GM18502 (cell line): ENCODE data around the gene STIM1.
"Not testable (repeated sequence)": the region's sequence is repeated elsewhere in the genome, so short reads cannot be mapped to it uniquely, and the experiment has no call there.

Source experiments
- ATAC-seq: cut with Tn5 transposase; IDR thresholded peaks from one replicate; pipeline ENCODE4 v1.9.1; 2021; ENCODE audit warnings: mild to moderate bottlenecking; ENCODE audit not compliant: unreplicated experiment, poor library complexity

The STIM1 gene

GRCh38 chr11:3849297-3849874, 6.1 kb upstream of the STIM1 start:
- ATAC-seq: no peak

GRCh38 chr11:3853545-3853842, 2.0 kb upstream of the STIM1 start:
- ATAC-seq: no peak

GRCh38 chr11:3853899-3854659, 1.4 kb upstream of the STIM1 start:
- ATAC-seq: peak; percentile 48

GRCh38 chr11:3854660-3854976, 846 bp upstream of the STIM1 start:
- ATAC-seq: no peak

GRCh38 chr11:3855808-3856491, 486 bp downstream of the STIM1 start:
- peak; percentile 15 for ATAC-seq

GRCh38 chr11:3856856-3857553, 1.5 kb downstream of the STIM1 start:
- no peak for ATAC-seq

GRCh38 chr11:3857628-3858027, 2.2 kb downstream of the STIM1 start:
- no peak for ATAC-seq

- ATAC-seq: peak; percentile 38
Observed at GRCh38 chr11:3859373-3859881, 4.0 kb downstream of the STIM1 start.

GRCh38 chr11:3860375-3860774, 4.9 kb downstream of the STIM1 start:
- ATAC-seq: no peak

- ATAC-seq: not testable (repeated sequence)
Observed at GRCh38 chr11:3860898-3861393, 5.5 kb downstream of the STIM1 start.

- no peak for ATAC-seq
Observed at GRCh38 chr11:3861683-3862082, 6.2 kb downstream of the STIM1 start.

- ATAC-seq: no peak
Observed at GRCh38 chr11:3865388-3866193, 10.1 kb downstream of the STIM1 start.

- ATAC-seq: peak; percentile 42
Observed at GRCh38 chr11:3866206-3866605, 10.7 kb downstream of the STIM1 start.

GRCh38 chr11:3866836-3867208, 11.4 kb downstream of the STIM1 start:
- no peak for ATAC-seq

GRCh38 chr11:3867209-3868091, 12.0 kb downstream of the STIM1 start:
- ATAC-seq: peak; percentile 69

- no peak for ATAC-seq
Observed at GRCh38 chr11:3873712-3874349, 18.4 kb downstream of the STIM1 start.

- ATAC-seq: no peak
Observed at GRCh38 chr11:3876613-3877012, 21.1 kb downstream of the STIM1 start.

- no peak for ATAC-seq
Observed at GRCh38 chr11:3877364-3878257, 22.1 kb downstream of the STIM1 start.
